ENCODE results near the gene LAMC3.

LAMC3 gene

DNA sequence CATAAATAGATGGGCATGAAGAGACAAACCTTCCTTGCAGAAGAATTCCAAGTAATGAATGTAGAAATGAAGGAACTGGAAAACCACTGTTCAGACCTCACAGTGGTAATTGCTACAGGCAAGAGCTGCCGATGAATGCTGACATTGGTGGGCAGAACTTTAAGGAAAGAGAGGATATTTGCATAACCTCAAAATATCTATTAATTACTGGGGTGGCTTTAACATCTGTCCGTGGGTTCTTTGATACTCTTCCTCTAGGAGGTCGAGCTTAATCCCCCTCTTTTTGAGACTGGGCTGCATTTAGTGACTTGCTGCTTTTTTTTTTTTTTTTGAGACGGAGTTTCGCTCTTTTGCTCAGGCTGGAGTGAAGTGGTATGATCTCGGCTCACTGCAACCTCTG lies 34.7 kb downstream of the LAMC3 start:
- DNase-seq (ENCODE audit: low read depth, low spot score): no peak

DNA sequence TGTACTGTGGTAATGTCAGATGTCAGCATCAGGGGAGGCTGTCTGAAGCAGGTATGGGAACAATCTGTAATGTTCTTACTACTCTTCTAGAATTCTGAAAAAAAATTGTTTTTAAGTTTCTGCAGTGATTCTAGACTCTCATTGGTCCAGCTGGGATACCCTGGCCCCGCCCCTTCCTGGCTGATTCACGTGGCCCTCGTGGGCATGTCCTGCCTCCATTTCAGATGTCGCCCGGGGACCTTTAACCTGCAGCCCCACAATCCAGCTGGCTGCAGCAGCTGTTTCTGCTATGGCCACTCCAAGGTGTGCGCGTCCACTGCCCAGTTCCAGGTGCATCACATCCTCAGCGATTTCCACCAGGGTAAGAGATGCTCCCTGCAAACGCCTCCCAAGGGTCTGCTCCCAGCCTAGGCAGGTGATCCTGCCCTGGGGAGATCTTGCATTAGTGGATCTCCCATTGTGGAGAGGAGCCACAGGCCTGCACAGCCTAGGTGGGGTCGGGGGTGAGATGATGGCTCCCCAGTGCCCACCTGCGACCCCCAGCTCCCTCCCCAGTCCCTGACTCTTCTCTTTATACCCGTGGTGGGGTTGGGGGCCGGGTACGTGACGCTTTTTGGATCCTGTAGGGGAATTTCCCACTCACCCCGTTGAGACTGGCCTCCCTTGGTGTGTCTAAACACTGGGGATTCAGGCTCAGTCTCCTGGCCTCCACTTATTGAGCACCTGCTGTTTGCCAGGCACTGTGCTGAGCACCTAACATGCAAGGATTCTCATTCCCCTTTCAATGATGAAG lies 36.5 kb downstream of the LAMC3 start:
- DNase-seq (ENCODE audit: low read depth, low spot score): no peak

DNA sequence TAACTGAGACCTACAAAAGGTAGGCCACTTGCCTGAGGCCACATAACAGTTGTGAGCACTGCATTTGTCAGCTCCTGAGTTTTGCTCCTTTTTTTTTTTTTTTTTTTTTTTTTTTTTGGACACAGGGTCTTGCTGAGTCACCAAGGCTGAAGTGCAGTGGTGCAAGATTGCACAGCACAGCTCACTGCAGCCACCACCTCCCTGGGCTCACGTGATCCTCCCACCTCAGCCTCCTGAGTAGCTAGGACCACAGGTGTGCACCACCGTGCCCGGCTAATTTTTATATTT lies 37.1 kb downstream of the LAMC3 start:
- no peak for DNase-seq (ENCODE audit: low read depth, low spot score)

DNA sequence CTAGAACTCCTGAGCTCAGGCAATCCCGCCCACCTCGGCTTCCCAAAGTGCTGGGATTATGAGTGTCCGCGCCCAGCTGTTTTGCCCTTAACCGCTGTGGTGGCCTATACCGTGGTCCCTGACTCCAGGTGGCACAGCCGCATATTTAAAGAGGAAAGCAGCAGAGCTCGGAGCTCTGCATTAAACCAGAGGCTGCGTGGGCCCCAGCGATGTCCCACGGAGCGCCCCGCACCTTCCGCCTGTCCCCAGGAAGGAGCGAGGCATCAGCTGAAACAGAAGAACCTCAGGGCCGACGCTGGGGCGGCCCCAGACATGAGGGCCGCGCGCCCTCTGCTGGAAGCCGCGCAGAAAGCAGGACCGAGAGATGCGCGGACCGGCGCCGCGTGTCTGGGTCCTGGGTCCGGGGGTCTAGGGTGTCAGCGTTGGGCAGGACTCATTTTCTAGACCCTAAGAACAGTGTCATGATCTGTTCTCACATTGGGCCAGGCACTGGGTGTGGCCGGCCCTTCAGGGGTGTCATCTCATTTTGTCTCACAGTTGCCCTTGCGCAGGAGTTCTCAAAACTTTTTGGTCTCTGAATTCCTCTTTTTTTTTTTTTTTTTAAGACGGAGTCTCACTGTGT lies 37.7 kb downstream of the LAMC3 start:
- DNase-seq (ENCODE audit: low read depth, low spot score): no peak

DNA sequence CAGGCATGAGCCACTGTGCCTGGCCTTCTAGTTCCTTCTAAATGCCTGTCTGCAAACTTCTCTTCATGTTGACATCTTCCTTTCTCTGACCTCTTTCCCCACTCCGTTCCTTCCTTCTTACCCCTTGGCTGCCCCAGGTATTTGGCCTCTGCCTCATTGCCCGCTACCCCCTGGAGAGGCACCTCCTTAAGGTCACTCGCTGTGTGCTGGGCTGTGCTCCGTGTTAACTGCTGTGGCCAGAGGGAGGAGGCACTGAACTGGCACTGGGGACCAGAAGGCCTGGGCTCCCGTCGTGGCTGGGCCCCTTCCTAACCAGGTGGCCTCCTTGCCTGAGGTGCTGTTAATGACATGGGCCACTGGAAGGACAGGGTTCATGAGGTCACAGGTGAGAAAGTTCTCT lies 39.4 kb downstream of the LAMC3 start:
- DNase-seq (ENCODE audit: low read depth, low spot score): no peak

DNA sequence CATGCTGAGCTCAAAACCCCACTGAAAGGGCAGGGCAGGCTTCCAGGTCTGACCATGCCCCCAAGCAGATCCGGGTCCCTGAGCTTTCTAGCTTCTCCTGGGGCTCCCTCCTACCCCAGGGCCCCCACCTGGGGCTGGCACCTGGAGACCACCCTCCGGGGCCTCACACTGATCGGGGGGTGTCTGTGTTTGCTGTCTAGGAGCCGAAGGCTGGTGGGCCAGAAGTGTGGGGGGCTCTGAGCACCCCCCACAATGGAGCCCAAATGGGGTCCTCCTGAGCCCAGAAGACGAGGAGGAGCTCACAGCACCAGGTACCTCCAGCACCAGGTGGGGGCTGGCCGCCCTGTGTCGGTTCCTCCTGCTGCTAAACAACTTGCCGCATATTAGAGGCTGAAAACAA lies 39.8 kb downstream of the LAMC3 start:
- DNase-seq (ENCODE audit: low read depth, low spot score): no peak

DNA sequence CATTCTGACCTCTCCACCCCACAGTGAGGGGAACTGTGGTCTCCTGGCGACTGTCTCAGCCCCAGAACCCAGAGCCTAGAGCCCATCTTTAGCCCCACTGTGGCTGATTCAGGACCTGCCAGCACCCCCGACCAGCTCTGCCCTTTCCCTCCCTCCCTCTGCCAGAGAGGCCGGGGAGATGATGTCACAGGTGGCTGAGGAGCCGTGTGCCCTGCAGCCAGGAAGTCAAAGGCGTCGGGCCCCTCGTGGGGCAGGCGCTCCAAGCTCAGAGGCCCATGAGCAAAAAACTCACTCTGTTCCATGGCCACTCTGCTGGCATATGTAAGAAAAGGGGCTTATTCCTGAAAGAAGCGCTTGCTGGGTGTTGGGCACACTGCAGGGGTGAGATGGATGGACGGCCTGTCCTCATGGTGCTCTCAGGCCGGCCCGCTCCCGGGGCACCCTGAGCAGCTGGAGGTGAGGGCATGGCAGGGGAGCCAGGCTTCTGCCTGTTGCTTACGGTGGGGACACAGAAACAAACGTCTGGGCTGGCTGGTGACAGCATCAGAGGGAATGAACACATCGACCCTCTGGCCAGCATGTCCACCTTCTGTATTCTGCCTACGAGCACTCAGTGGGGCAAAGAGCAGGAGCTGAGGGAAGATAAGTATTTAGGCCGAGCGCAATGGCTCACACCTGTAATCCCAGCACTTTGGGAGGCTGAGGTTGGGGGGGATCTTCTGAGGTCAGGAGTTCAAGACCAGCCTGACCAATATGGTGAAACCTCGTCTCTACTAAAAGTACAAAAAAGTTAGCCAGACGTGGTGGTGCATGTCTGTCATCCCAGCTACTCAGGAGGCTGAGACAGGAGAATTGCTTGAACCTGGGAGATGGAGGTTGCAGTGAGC lies 41.1 kb downstream of the LAMC3 start:
- DNase-seq (ENCODE audit: low read depth, low spot score): no peak

DNA sequence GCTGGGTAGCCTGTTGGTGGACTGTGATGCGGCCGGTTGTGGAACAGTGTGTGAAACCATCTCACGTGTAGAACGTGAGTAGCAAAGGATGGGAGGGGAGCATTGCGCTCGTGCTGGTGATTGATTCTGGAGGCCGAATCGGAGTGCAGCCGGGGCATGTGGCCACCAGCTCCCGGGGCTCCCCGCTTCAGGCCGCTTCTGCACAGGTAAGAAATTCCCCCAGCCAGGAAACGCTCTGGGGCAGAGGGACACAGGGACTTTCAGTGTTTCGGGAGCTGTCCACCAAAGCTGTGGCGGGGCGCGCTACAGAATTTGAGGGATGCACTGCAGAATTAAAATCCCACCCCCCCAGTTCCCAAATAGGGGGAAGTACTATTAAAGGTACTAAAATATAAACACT lies 41.9 kb downstream of the LAMC3 start:
- DNase-seq (ENCODE audit: low read depth, low spot score): no peak

DNA sequence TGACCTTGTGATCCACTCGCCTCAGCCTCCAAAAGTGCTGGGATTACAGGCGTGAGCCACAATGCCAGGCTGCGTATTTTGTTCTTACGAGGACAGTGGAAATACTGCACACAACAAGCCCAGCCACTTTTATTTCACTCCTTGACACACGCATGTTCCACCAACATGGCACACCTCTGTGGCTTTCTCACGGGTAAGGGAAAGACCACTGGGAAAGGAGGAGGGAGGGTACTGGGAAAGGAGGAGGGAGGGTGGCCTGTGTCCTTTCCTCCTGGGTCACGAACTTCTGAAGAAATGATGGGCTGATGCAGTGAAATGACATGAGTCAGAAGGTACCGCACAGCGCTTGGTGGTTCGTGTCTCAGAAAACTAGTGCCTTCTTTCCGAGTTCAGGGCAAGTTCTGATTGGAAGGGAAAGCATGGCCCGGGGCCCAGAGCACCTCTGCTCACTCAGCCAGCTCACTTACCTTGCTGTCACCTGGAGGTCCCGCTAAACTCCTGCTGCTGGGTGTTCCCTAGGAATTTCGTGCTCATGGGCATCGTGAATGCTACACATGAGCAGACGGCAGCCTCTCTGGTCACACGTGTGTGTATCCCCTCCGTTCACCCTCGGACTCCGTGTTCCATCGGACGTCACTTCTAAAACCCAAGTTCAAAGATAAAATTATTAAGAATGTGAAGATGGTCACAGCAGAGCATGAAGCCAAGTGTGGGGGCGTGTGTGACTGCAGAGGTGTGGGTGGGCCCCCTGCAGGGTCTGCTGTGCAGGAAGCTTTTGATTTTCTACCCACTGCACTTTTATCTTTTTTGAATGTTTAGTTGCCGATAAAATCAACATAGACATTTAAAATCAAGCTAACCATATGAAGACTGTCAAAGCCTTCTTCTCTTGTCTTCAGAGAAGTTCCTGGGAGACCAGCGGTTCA lies 42.9 kb downstream of the LAMC3 start:
- DNase-seq (ENCODE audit: low read depth, low spot score): no peak

DNA sequence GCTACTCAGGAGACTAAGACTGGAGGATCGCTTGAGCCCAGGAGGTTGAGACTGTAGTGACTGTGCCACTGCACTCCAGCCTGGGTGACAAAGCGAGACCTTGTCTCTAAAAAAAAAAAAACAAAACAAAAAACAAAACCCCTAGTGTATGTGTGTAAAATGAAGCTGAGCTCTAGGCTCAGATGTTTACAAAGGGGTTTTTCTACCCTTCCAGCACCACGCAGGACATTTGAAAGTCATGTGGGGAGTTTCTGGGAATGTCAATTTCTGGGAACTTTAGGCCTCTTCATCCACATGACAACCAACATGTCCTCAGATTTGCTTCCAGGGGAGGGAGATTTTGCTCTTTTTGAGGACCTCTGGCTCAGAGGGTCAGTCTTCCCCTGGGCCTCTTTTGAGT lies 44.9 kb downstream of the LAMC3 start:
- DNase-seq (ENCODE audit: low read depth, low spot score): no peak

DNA sequence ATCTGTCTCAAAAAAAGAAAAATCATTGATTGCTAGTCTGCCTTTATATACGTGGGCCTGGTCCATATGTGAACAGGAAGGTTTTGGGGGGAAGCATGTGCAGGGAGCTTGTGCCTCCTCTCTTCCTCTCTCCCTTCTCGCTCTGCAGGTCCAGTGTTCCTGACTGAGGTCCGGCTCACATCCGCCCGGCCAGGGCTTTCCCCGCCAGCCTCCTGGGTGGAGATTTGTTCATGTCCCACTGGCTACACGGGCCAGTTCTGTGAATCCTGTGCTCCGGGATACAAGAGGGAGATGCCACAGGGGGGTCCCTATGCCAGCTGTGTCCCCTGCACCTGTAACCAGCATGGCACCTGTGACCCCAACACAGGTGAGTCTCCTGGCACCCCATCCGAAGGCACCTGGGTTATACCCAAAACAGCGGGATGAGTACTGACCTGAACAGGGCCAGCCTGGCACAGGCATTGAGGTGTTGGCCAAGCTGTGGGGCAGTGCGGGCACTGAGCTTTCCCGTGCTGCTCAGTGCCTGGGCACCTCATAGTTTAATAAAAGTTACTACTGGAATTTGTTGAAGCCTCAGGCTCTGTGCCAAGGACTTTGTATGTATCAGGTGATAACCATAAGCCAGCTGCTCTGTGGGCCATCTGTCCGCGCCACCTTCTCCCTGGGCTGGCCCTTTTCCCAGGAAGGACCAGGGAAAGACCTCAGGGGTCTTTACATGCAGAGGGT lies 48.0 kb downstream of the LAMC3 start:
- DNase-seq (ENCODE audit: low read depth, low spot score): no peak

DNA sequence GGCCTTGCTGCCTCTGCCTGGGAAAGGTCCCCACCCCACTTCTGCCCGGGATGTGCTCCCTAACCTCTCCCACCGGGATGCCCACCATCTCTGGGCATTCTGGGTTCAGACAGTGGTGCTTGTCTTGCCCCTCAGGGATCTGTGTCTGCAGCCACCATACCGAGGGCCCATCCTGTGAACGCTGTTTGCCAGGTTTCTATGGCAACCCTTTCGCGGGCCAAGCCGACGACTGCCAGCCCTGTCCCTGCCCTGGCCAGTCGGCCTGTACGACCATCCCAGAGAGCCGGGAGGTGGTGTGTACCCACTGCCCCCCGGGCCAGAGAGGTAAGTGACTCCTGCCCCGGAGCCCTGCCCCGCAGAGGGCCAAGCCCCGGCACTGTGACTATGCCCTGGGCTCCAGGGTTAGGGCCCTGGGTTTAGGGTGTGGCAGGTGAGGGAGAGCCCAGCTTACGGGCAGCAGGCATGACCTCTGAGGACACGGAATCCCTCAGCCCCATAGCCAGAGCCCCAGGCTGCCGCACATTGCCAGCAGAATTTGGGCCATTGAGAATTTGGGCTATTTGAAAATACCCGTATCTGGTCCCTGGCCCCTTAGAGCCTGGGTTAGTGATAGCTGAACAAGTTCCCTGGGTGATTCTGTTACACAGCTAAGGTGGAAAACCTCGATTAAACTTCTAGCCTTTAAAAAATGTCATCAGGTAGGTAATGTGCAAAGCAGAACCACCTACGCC lies 52.1 kb downstream of the LAMC3 start:
- no peak for DNase-seq (ENCODE audit: low read depth, low spot score)

DNA sequence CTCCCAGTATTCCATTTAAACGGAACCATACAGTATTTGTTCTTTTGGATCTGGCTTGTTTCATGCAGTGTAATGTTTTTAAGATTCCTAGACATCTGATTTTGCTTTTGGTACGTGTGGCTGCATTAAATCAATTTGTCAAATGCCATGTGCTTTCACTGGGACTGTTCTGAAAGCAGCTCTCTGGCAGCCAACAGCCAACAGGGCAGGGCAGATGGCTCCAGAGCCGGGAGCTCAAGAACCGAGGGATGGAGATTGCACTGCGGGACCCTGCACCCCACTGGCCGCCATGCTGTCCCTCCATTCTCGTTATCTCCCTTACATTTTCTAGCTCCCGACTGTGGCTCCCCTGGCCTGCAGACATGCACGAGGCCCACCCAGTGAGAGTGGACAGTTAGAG lies 54.0 kb downstream of the LAMC3 start:
- no peak for DNase-seq (ENCODE audit: low read depth, low spot score)

DNA sequence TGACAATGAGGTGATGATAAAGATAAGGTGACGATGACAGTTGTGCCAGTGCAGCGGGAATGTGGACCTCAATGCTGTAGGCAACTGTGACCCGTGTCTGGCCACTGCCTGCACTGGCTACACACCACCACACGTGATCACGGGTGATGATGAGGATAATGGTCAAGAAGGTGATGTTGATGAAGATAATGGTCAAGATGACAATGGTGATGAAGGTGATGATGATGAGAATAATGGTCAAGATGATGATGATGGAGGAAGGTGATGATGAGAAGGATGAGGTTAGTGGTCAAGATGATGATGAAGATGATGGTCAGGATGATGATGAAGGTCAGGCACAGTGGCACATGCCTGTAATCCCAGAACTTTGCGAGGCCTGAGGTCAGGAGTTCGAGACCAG lies 56.6 kb downstream of the LAMC3 start:
- DNase-seq (ENCODE audit: low read depth, low spot score): no peak

DNA sequence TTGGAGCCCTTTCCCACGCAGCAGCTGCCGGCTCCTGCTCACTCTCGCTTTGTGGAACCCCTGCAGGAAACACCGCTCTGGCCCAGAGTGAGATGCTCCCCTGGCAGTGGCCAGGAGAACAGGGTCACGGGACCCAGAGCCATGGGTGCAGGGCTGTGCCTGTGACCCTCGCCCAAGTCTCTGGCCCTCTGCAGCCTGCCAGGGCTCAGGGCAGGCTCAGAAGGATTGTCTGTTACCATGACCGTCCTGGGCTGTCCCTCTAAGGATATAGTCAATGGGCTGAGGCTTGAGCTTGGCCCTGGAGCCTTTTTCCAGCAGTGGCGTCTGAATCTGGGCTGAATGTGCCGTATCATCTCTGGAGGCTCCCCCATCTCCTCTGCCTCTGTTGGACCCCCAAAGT lies 58.7 kb downstream of the LAMC3 start:
- DNase-seq (ENCODE audit: low read depth, low spot score): no peak

DNA sequence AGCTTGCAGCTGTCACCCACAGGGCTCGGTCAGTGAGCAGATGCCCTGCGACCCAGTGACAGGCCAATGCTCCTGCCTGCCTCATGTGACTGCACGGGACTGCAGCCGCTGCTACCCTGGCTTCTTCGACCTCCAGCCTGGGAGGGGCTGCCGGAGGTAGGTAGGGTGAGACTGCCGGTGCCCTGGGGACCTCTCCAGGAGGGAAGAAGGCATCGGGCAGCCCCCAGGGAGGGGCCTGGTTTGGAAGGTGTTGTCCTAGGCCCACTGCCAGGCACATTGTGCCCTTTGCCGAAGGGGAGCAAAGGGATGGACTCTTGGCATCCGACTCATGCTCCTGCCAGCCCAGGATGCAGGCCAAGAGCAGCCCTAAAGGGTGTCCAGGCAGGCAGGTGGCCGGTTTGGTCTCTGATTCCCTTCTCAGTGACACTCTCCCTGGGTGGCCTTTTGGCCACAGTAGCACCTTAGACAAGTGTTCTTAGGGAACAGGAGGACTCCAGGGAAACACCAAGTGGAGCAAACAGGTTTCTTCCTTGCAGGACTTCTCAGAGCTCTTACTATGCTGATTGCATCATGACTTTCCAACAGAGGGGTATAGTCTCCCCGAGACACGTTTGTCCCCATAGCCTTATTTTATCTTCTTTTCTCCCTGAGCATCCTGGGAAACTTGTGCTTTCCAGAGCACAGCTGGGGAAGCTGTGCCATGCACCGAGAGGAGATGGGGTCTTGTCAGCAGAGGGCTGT lies 59.3 kb downstream of the LAMC3 start:
- no peak for DNase-seq (ENCODE audit: low read depth, low spot score)

DNA sequence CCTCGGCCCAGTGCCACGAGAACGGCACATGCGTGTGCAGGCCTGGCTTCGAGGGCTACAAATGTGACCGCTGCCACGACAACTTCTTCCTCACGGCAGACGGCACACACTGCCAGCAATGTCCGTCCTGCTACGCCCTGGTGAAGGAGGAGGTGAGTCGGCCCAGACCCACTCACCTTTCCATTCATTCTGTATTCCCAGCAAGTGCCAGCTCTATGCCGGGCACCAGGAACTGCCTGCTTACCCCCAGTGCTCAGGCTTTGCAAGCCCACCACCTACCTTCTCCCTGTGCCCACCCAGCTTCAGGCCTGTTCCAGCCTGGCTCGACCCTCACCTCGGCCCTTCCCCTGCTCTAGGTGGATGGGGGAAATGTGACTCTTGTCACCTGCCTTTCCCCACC lies 60.7 kb downstream of the LAMC3 start:
- no peak for DNase-seq (ENCODE audit: low read depth, low spot score)

DNA sequence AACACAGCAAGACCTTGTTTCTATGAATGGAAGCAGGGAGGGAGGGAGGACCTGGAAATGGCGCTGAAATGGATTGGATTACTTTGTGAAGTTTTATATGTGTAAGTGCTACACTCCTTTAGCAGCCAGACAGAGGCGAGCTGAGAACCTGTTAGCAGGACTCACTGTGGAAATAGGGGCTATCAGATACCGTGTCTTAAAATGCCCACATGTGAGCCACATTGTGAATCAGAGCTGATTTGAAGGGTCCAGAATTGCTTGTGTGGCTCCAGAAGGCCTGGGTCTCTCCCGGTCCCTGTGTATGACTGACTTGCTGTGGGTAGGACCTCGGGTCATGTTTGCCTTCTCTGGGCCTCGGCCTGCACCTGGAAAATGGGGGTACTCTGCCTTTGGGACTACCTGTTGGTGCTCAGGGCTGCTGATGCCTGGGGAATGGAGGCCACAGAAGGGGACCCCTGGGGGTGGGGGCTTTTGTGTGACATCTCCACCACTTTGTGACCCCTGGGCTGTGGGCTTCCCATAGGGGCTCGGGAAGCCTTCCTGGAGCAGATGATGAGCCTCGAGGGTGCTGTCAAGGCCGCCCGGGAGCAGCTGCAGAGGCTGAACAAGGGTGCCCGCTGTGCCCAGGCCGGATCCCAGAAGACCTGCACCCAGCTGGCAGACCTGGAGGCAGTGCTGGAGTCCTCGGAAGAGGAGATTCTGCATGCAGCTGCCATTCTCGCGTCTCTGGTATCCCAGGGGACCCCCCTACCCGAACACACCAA lies 63.3 kb downstream of the LAMC3 start:
- DNase-seq (ENCODE audit: low read depth, low spot score): no peak

DNA sequence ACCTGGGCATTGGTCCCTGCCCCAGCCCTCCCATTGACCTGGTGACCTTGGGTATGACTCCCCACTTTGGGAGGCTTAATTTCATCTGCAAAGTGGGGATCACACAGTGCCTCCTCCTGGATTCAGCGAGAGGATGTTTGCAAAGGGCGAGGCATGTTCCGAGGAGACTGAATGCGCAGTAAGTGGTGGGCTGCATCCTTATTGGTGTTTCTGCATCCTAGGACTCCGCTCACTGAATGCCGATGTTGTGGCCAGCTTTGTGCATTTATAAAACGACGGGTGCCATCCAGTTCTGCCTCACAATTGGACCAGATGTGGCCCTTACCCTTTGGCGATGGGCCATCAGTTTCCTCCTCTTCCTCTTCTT lies 63.9 kb downstream of the LAMC3 start:
- no peak for DNase-seq (ENCODE audit: low read depth, low spot score)
